DOHH2 (cell line): Measurements from ENCODE around the gene PLB1.

Experiments
- CTCF ChIP-seq: fragments of 200-600 bp; sonication (generic); IDR thresholded peaks from one replicate; pipeline ENCODE4 v1.5.1; 2014; ENCODE audit warnings: antibody characterized with exemption, mild to moderate bottlenecking, low read depth, low read length; ENCODE audit not compliant: poor library complexity, severe bottlenecking
- EZH2phosphoT487 ChIP-seq: fragments of 200-600 bp; sonication (generic); IDR thresholded peaks from 2 replicates; pipeline ENCODE4 v1.6.1; 2017; ENCODE audit warnings: borderline replicate concordance, mild to moderate bottlenecking, antibody characterized with exemption, low read length, moderate library complexity, mixed read lengths

GRCh38 chr2:28534817-28535216 lies 39.0 kb downstream of the PLB1 start:
- TF ChIP-seq CTCF, result no peak
- TF ChIP-seq EZH2phosphoT487, result no peak
